Measurements from ENCODE around the gene DZIP1. TPM values are rescaled to one million over a fixed set of nuclear protein-coding genes. Genes with fewer than 3 reads are reported as not detected.

The DZIP1 gene
- total and polyA plus RNA-seq, 2 of the 8 experiments (the other 6 are each of a cell fraction or from before 2014, with no cell fraction given): 7.6 to 24.6 TPM

DNA sequence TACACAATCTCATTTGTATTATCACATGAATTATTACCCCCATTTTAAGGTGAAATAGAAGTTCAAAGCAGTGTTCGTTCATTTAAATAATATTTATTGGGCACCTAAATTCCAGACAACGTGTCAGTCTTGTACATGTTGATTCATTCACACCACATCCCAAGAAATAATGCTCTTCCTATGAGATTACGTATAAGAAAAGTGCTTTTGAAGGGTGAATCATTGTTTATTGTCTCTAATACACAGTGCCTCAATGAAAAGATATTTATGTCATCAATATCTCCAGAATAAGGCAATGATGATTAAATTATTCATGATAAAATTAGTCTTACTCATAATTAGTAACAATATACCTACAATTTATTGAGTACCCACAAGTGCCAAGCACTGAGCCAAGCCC lies 56.4 kb downstream of the DZIP1 start:
- H4K20me1 ChIP-seq (replicated peaks in 1 of 2; ENCODE audit: control insufficient read depth in 1 of 2, insufficient read depth in 2 of 2, low read length in 2 of 2): no peaks in the 10 kb centered on the region
- H3K9me3 ChIP-seq (ENCODE audit: insufficient read depth in 2 of 2, low read depth in 1 of 2, low read length in 1 of 2): no peaks in the 10 kb centered on the region
- H3K14ac ChIP-seq (ENCODE audit: insufficient read length): no peak overlapping the region
- no peaks in the 10 kb centered on the region for H3K23me2 ChIP-seq (ENCODE audit: low read depth, low read length)
- no peak overlapping the region for H3K4ac ChIP-seq (replicated peaks; ENCODE audit: insufficient read length, low read depth, low read length)
- H3K18ac ChIP-seq (ENCODE audit: extremely low read depth, low read length): no peak overlapping the region
- H3K36me3 ChIP-seq (ENCODE audit: control insufficient read depth in 2 of 4, insufficient read depth in 4 of 4, low read length in 3 of 4): peaks cover 6 to 45% (median 24%) of the 10 kb centered on the region in 4 experiments
- no peak overlapping the region for H2BK120ac ChIP-seq (replicated peaks; ENCODE audit: low read depth, low read length)
- H2BK15ac ChIP-seq (ENCODE audit: low read length): no peak overlapping the region
- H3K23ac ChIP-seq (ENCODE audit: insufficient read length): no peak overlapping the region
- FAIRE-seq (no peak), DNase-seq (ENCODE audit: low read depth in 1 of 2, low spot score in 2 of 2) (no peak)
- H3K9ac ChIP-seq (replicated peaks in 1 of 4; ENCODE audit: extremely low read depth in 1 of 4, low read depth in 3 of 4, low read length in 3 of 4): no peak overlapping the region
- ChIA-PET CTCF (ENCODE audit: partially characterized antibody) (no interaction called here), POLR2A (ENCODE audit: partially characterized antibody) (no interaction called here)
- H2AK5ac ChIP-seq (ENCODE audit: low read depth, low read length): no peak overlapping the region
- H3K56ac ChIP-seq (replicated peaks; ENCODE audit: insufficient read length, low read depth, low read length): no peak overlapping the region
- no peaks in the 10 kb centered on the region for H3K27me3 ChIP-seq (replicated peaks in 1 of 4; ENCODE audit: control insufficient read depth in 3 of 4, extremely low read depth in 1 of 4, insufficient read depth in 3 of 4, low read length in 3 of 4)
- H3K79me1 ChIP-seq (ENCODE audit: low read depth, low read length): no peaks in the 10 kb centered on the region
- no peaks in the 10 kb centered on the region for H3K79me2 ChIP-seq (ENCODE audit: control insufficient read depth in 1 of 2, insufficient read depth in 2 of 2, low read length in 2 of 2)
- no peak overlapping the region for H4K91ac ChIP-seq (replicated peaks; ENCODE audit: insufficient read length, low read length)
- no peaks in the 10 kb centered on the region for H3K4me1 ChIP-seq (replicated peaks in 1 of 4; ENCODE audit: control insufficient read depth in 3 of 4, insufficient read depth in 4 of 4, low read length in 3 of 4)
- no peak for TF ChIP-seq TEAD4 (IDR thresholded peaks at IDR 0.05; ENCODE audit: low read depth, low read length)
- no peak for TF ChIP-seq BCL11A (IDR thresholded peaks at IDR 0.05; ENCODE audit: low read depth in 2 of 2, low read length in 2 of 2)
- TF ChIP-seq SRF (IDR thresholded peaks at IDR 0.05; ENCODE audit: low read depth, low read length): no peak
- no peak for TF ChIP-seq CREB1 (IDR thresholded peaks at IDR 0.05)
- no peak for TF ChIP-seq POLR2A (IDR thresholded peaks at IDR 0.05; ENCODE audit: control extremely low read depth in 1 of 2, low read depth in 2 of 2, low read length in 2 of 2)
- no peak for TF ChIP-seq NANOG (IDR thresholded peaks at IDR 0.05; ENCODE audit: insufficient read depth, low read depth, low read length, poor library complexity, severe bottlenecking)
- no peak for TF ChIP-seq KDM1A (IDR thresholded peaks at IDR 0.05; ENCODE audit: borderline replicate concordance, low read length)
- TF ChIP-seq RFX5 (IDR thresholded peaks at IDR 0.05; ENCODE audit: borderline replicate concordance, low read depth, low read length): no peak
- TF ChIP-seq, protein P1, sequence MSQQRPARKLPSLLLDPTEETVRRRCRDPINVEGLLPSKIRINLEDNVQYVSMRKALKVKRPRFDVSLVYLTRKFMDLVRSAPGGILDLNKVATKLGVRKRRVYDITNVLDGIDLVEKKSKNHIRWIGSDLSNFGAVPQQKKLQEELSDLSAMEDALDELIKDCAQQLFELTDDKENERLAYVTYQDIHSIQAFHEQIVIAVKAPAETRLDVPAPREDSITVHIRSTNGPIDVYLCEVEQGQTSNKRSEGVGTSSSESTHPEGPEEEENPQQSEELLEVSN (IDR thresholded peaks at IDR 0.05): no peak
- no peak overlapping the region for H4K5ac ChIP-seq (ENCODE audit: insufficient read length, low read depth, low read length)
- no peak overlapping the region for H4K8ac ChIP-seq (ENCODE audit: extremely low read depth, insufficient read depth, low read length)
- no peak overlapping the region for H3K27ac ChIP-seq (ENCODE audit: low read depth, low read length)
- H2AFZ ChIP-seq (ENCODE audit: low read length): no peak overlapping the region
- H2BK12ac ChIP-seq (ENCODE audit: low read depth, low read length): no peak overlapping the region
- H3K4me2 ChIP-seq (ENCODE audit: insufficient read depth in 1 of 2, low read depth in 2 of 2, low read length in 2 of 2): no peak overlapping the region
- no peak overlapping the region for H3K4me3 ChIP-seq (ENCODE audit: extremely low read depth in 1 of 4, insufficient read depth in 2 of 4, low read depth in 3 of 4, low read length in 4 of 4)
- H2BK20ac ChIP-seq (ENCODE audit: low read length): no peak overlapping the region
- H2BK5ac ChIP-seq (ENCODE audit: low read depth, low read length): no peak overlapping the region
- WGBS, 2 experiments (ENCODE audit: extremely low coverage in 1 of 2, insufficient coverage in 1 of 2, insufficient read length in 1 of 2, insufficient replicate concordance in 2 of 2, low coverage in 1 of 2, low lambda C conversion rate in 2 of 2, missing lambda C conversion rate in 1 of 2): 92% methylated on average over 3 of the region's 3 CpGs; no CpG with 5 or more reads in 1 of the 2 experiments

All from H1 (cell line).